Ovary (tissue), 9 donors: Measurements from ENCODE around the gene GTF3C2. TPM values are rescaled to one million over a fixed set of nuclear protein-coding genes. Genes with fewer than 3 reads are reported as not detected.

Source experiments
- DNase-seq, 5 donors: peaks; one replicate each; pipeline ENCODE4 v3.0.0-alpha.2; 2019 to 2020
- H3K27ac ChIP-seq, 2 donors: fragments of 200-600 bp; one replicate each; pipeline versions ENCODE4 v1.5.1 to v1.8.0; 2019 to 2022
- H3K27me3 ChIP-seq: fragments of 200-600 bp; one replicate; pipeline ENCODE4 v1.8.0; 2022
- H3K36me3 ChIP-seq: fragments of 200-600 bp; sonication (generic); one replicate; pipeline ENCODE4 v1.5.1; 2019
- H3K4me1 ChIP-seq: one replicate; pipeline ENCODE4 v1.8.1; 2013; ENCODE audit warnings: mild to moderate bottlenecking, moderate library complexity; ENCODE audit not compliant: insufficient read depth
- H3K4me3 ChIP-seq: fragments of 200-600 bp; sonication (generic); one replicate; pipeline ENCODE4 v1.5.1; 2017
- H3K9me3 ChIP-seq, 2 donors: fragments of 200-600 bp in 1 of 2; sonication (generic) in 1 of 2; one replicate each; pipeline versions ENCODE4 v1.5.1 to v1.8.1; 2013 to 2019; ENCODE audit warnings: mild to moderate bottlenecking in 1 of 2, moderate library complexity in 1 of 2
- EP300 ChIP-seq: sonication (generic); formaldehyde crosslinking; IDR thresholded peaks from one replicate; pipeline ENCODE4 v1.6.1; 2017; ENCODE audit warnings: antibody characterized with exemption
- POLR2A ChIP-seq: fragments of 450-650 bp; IDR thresholded peaks from one replicate; pipeline ENCODE4 v1.6.1; 2017; ENCODE audit warnings: antibody characterized with exemption, mild to moderate bottlenecking, moderate library complexity
- WGBS, 3 donors: extraction: QIAGEN DNeasy Blood & Tissue Kit in 1 of 3; methylation state at CpG; one replicate each; pipeline versions ENCODE4 v1.1.5 to v1.1.7; 2013 to 2017; 5-methylcytosine and 5-hydroxymethylcytosine counted together
- intact Hi-C, 4 donors: fragments of 100-400 bp; cut with DNase I; formaldehyde crosslinking; loops; one replicate each; pipeline versions ENCODE4 v1.11.0 to v1.15.1; 2022 to 2023
- polyA plus RNA-seq, 2 donors: library from polyadenylated mRNA; stranded (reverse); fragments of 200-250 nt in 1 of 2; fragments of 350-450 nt in 1 of 2; fragmentation: Illumina TruSeq in 1 of 2; extraction: RNeasy Lipid Tissue Mini Kit (QIAGEN cat#74804) in 1 of 2; gene quantifications; one replicate each; pipeline ENCODE4 v1.2.3, GENCODE V29; 2013 to 2014
- total RNA-seq, 7 donors: library from RNA; depleted of rRNA in 2 of 7; stranded (reverse); fragments of >200 nt in 2 of 7; fragmentation: NEBNext Ultra II Directional in 3 of 7; extraction: Animal tissue kit (Norgen Biotek cat#: 25700) in 3 of 7; gene quantifications; one replicate each; pipeline versions ENCODE4 v1.1.0 to v1.2.4, GENCODE V29; 2016 to 2023
- TF ChIP-seq, protein P1 (sequence below), 3 donors: fragments of 450-650 bp in 2 of 3; fragments of 200-600 bp in 1 of 3; IDR thresholded peaks; one replicate each; pipeline versions ENCODE4 v1.5.1 to v1.8.0; 2016 to 2022; ENCODE audit warnings: antibody characterized with exemption in 3 of 3, mild to moderate bottlenecking in 1 of 3
- donor health status: DM: no; HTN: no; CAD: no; lungs with moderate emphysema.
- donor health status: DM: no; HTN: no; CAD: no.
- donor health status: Bipolar disorder and iron deficiency.
- donor health status: DM: yes; HTN: yes; CAD: no.
- donor health status: DM: no; HTN: no; CAD: no.
- donor health status: DM: yes; HTN: yes; CAD: no.

The GTF3C2 gene
- total and polyA plus RNA-seq, 9 donors: 26.8 to 57.7 (median 45.8) TPM

- no peak for TF ChIP-seq EP300
- TF ChIP-seq, protein P1, sequence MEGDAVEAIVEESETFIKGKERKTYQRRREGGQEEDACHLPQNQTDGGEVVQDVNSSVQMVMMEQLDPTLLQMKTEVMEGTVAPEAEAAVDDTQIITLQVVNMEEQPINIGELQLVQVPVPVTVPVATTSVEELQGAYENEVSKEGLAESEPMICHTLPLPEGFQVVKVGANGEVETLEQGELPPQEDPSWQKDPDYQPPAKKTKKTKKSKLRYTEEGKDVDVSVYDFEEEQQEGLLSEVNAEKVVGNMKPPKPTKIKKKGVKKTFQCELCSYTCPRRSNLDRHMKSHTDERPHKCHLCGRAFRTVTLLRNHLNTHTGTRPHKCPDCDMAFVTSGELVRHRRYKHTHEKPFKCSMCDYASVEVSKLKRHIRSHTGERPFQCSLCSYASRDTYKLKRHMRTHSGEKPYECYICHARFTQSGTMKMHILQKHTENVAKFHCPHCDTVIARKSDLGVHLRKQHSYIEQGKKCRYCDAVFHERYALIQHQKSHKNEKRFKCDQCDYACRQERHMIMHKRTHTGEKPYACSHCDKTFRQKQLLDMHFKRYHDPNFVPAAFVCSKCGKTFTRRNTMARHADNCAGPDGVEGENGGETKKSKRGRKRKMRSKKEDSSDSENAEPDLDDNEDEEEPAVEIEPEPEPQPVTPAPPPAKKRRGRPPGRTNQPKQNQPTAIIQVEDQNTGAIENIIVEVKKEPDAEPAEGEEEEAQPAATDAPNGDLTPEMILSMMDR (IDR thresholded peaks at IDR 0.05): no peak
- TF ChIP-seq POLR2A: no peak
- Histone ChIP-seq H3K36me3 (no peaks in the 10 kb centered on the region), H3K27ac (no peak overlapping the region), H3K4me3 (no peak overlapping the region), H3K4me1 (no peaks in the 10 kb centered on the region), H3K9me3 (no peaks in the 10 kb centered on the region), H3K27me3 (no peaks in the 10 kb centered on the region)
- intact Hi-C loops: no loop called here
- WGBS, 3 donors: 96 to 97% (median 96%) methylated on average over 3 of the region's 3 CpGs
- DNase-seq: no peak
These were observed 44.4 kb downstream of the GTF3C2 start for GRCh38 chr2:27312152-27312551.

GRCh38 chr2:27309651-27310050 lies 46.9 kb downstream of the GTF3C2 start:
- Histone ChIP-seq H3K36me3 (no peaks in the 10 kb centered on the region), H3K27me3 (peaks cover 4% of the 10 kb centered on the region), H3K9me3 (no peaks in the 10 kb centered on the region), H3K4me1 (peaks cover 4% of the 10 kb centered on the region), H3K27ac (no peak overlapping the region), H3K4me3 (no peak overlapping the region)
- TF ChIP-seq POLR2A: no peak
- no peak for TF ChIP-seq EP300
- TF ChIP-seq, protein P1 (IDR thresholded peaks at IDR 0.05): no peak
- no peak for DNase-seq
- 85 to 90% (median 89%) methylated on average over 6 of the region's 6 CpGs for WGBS, 3 donors
- intact Hi-C loops: loop anchor here in 1 of 4 donors (10.0 kb wide), 1 partner anchor 465 kb away; the partner anchor contains the start of gene DPYSL5

- peak; percentile 29 to 67 (median 55) for DNase-seq
- H3K9me3 ChIP-seq: no peaks in the 10 kb centered on the region
- TF ChIP-seq, protein P1 (IDR thresholded peaks at IDR 0.05): no peak
- TF ChIP-seq POLR2A (no peak), EP300 (no peak)
- no peak within 1 kb of the TSS for H3K4me3 ChIP-seq
- no peak within 1 kb of the TSS for H3K27ac ChIP-seq
- H3K36me3 ChIP-seq: no peaks in the 10 kb centered on the region
- peaks cover 4% of the 10 kb centered on the region for H3K27me3 ChIP-seq
- intact Hi-C loops: loop anchor here in 1 of 4 donors (10.0 kb wide), 1 partner anchor 464 kb away; the partner anchor contains the start of gene DPYSL5
- peaks cover 4% of the 10 kb centered on the region for H3K4me1 ChIP-seq
- 11 to 28% (median 21%) methylated on average over 23 to 25 of the region's 25 CpGs for WGBS, 3 donors
These were observed 48.1 kb downstream of the GTF3C2 start, which contains the start of gene UCN for GRCh38 chr2:27308359-27308881. UCN (minus strand) TSS chr2:27308445; CDS start chr2:27307895, 550 bp downstream.

- H3K36me3 ChIP-seq: no peaks in the 10 kb centered on the region
- no peaks in the 10 kb centered on the region for H3K9me3 ChIP-seq
- 3 to 10% (median 5%) methylated on average over 51 to 75 of the region's 75 CpGs for WGBS, 3 donors
- H3K4me1 ChIP-seq: peaks cover 4% of the 10 kb centered on the region
- no peak overlapping the region for H3K27ac ChIP-seq
- TF ChIP-seq EP300: no peak
- TF ChIP-seq, protein P1 (IDR thresholded peaks at IDR 0.05): no peak
- TF ChIP-seq POLR2A: no peak
- no peak for DNase-seq
- peaks cover 4% of the 10 kb centered on the region for H3K27me3 ChIP-seq
- no peak overlapping the region for H3K4me3 ChIP-seq
- intact Hi-C loops: loop anchor here in 1 of 4 donors (10.0 kb wide), 1 partner anchor 463 kb away; the partner anchor contains the start of gene DPYSL5
These were observed 48.8 kb downstream of the GTF3C2 start for GRCh38 chr2:27307545-27308358.
